Lower leg skin (tissue), 4 donors: Measurements from ENCODE around the gene CHD2. TPM values are rescaled to one million over a fixed set of nuclear protein-coding genes. Genes with fewer than 3 reads are reported as not detected.

ENCODE experiments used
- DNase-seq, 2 donors: peaks; one replicate each; pipeline ENCODE4 v3.0.0-alpha.2; 2019; ENCODE audit warnings: low spot score in 2 of 2
- H3K4me3 ChIP-seq: fragments of 200-600 bp; sonication (generic); 2 replicates; pipeline ENCODE4 v1.5.1; 2017; ENCODE audit warnings: mild to moderate bottlenecking, low read depth; ENCODE audit not compliant: poor library complexity, severe bottlenecking
- POLR2A ChIP-seq, 2 donors: fragments of 450-650 bp; IDR thresholded peaks; one replicate each; pipeline ENCODE4 v1.6.1; 2016 to 2017; ENCODE audit warnings: antibody characterized with exemption in 2 of 2, mild to moderate bottlenecking in 1 of 2, moderate library complexity in 1 of 2
- WGBS, 2 donors: methylation state at CpG; one replicate each; pipeline ENCODE4 v1.1.5; 2018; 5-methylcytosine and 5-hydroxymethylcytosine counted together
- intact Hi-C: fragments of 100-400 bp; cut with DNase I; formaldehyde crosslinking; loops from one replicate; pipeline ENCODE4 v1.15.0; 2023; ENCODE audit warnings: low total_unique reads
- total RNA-seq, 4 donors: library from RNA; depleted of rRNA; stranded (reverse); fragments of >200 nt; gene quantifications; one replicate each; pipeline ENCODE4 v1.1.0, GENCODE V29; 2016
- TF ChIP-seq, protein P1 (sequence below), 3 donors: fragments of 450-650 bp; IDR thresholded peaks; one replicate each; pipeline ENCODE4 v1.5.1; 2016; ENCODE audit warnings: antibody characterized with exemption in 3 of 3, mild to moderate bottlenecking in 3 of 3, moderate library complexity in 2 of 3

The CHD2 gene
- total RNA-seq, 4 donors from 2014 or later: 75.8 to 175 (median 88.6) TPM

GRCh38 chr15:92963794-92964193, 63.7 kb downstream of the CHD2 start:
- whole genome bisulfite sequencing, 2 donors: 94 to 97% methylated on average over 2 of the region's 2 CpGs
- TF ChIP-seq, protein P1, sequence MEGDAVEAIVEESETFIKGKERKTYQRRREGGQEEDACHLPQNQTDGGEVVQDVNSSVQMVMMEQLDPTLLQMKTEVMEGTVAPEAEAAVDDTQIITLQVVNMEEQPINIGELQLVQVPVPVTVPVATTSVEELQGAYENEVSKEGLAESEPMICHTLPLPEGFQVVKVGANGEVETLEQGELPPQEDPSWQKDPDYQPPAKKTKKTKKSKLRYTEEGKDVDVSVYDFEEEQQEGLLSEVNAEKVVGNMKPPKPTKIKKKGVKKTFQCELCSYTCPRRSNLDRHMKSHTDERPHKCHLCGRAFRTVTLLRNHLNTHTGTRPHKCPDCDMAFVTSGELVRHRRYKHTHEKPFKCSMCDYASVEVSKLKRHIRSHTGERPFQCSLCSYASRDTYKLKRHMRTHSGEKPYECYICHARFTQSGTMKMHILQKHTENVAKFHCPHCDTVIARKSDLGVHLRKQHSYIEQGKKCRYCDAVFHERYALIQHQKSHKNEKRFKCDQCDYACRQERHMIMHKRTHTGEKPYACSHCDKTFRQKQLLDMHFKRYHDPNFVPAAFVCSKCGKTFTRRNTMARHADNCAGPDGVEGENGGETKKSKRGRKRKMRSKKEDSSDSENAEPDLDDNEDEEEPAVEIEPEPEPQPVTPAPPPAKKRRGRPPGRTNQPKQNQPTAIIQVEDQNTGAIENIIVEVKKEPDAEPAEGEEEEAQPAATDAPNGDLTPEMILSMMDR (IDR thresholded peaks at IDR 0.05): no peak
- TF ChIP-seq POLR2A (IDR thresholded peaks at IDR 0.05): no peak
- no peak for DNase-seq
- intact Hi-C loops: no loop called here
- no peak overlapping the region for H3K4me3 ChIP-seq

DNA sequence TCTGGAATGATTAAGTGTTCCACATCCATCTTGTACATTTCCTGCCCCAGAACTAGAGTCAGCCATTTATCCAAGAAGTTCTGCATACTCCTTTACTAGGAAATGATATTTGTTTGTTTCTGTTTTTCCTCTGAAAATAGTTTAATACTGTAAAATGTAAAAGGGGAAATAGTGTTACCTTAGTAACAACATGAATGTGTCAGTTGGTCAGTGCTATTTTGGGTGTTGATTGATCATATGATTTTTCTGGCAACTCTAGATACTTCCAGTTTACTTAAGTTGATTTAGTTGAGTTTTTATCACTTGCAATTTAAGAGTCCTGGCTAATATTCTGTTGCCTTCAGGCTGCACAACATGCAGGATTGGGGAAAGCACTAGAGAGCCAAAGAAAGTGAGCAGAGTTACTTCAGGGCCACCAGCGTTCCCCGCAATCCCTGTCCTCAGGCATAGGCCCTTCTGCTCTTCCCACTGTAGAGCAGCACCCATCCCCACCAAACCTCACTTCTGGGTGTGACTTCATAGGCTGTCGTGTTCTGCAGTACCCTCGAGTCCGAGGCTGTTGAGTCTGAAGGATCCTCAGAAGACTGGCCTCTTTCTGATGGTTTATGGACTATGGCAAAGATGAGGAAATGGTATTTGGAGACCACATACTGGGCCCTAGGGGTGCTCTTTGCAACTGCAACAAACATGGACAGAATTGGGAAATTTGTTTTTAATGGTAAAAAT, 69.0 kb downstream of the CHD2 start:
- no peak for TF ChIP-seq POLR2A (IDR thresholded peaks at IDR 0.05)
- TF ChIP-seq, protein P1 (IDR thresholded peaks at IDR 0.05): no peak
- WGBS, 2 donors: 78 to 79% methylated on average over 5 of the region's 5 CpGs
- no peak overlapping the region for H3K4me3 ChIP-seq
- DNase-seq: no peak
- intact Hi-C loops: no loop called here

GRCh38 chr15:92970656-92971055, 70.5 kb downstream of the CHD2 start:
- intact Hi-C loops: no loop called here
- DNase-seq: no peak
- 97 to 98% methylated on average over 1 of the region's 1 CpG for WGBS, 2 donors
- TF ChIP-seq, protein P1 (IDR thresholded peaks at IDR 0.05): no peak
- TF ChIP-seq POLR2A (IDR thresholded peaks at IDR 0.05): no peak
- no peak overlapping the region for H3K4me3 ChIP-seq

DNA sequence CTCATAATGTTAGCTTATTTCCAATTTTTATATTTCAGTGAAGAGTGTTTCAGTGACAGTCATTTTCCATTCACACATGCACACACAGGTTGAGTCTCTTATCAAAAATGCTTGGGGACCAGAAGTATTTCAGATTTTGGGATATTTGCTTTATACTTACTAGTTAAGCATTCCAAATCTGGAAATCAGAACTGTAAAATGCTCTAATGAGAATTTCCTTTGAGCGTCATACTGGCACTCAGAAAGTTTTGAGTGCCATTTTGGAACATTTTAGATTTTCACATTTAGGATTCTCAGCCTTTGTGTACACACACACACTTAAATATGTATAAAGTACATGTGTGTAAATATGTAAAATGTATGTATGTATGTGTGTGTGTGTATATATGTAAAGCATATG, 71.0 kb downstream of the CHD2 start:
- TF ChIP-seq POLR2A (IDR thresholded peaks at IDR 0.05): no peak
- TF ChIP-seq, protein P1 (IDR thresholded peaks at IDR 0.05): no peak

DNA sequence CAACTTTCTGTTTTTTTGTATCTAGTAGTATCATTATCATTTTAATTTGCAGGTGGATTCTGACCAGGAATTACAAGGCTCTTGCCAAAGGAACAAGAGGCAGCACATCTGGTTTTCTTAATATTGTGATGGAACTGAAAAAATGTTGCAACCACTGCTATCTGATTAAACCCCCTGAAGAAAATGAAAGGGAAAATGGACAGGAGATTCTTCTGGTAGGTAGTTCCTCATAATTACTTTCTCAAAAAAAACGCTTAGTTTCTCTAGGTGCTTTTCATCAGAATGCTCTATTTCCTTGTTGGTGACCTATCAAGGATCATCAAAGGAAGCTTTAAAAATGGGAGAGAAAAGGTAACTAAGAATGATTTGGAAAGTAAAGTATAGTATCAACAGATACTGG, 71.6 kb downstream of the CHD2 start:
- H3K4me3 ChIP-seq: no peak overlapping the region
- DNase-seq: no peak
- no peak for TF ChIP-seq POLR2A (IDR thresholded peaks at IDR 0.05)
- TF ChIP-seq, protein P1 (IDR thresholded peaks at IDR 0.05): no peak
- intact Hi-C loops: no loop called here
- WGBS, 2 donors: 81 to 87% methylated on average over 1 of the region's 1 CpG

More for the DNA sequence above, 71.0 kb downstream of the CHD2 start:
- 95 to 100% methylated on average over 1 of the region's 1 CpG for WGBS, 2 donors
- no peak for DNase-seq
- intact Hi-C loops: no loop called here
- H3K4me3 ChIP-seq: no peak overlapping the region
